DMS53 treated with DMSO at 0.1 percent for 48 hours (cell line): ENCODE results near the gene ADAMTS13.
A peak's percentile ranks its signal among the peaks of the same experiment; 100 is the strongest.

Experiments
- DNase-seq: peaks from one replicate; lab custom pipeline; 2025; ENCODE audit not compliant: unreplicated experiment; lab: John Stamatoyannopoulos, UW

ADAMTS13 gene

GRCh38 chr9:133453651-133454050 lies 31.5 kb downstream of the ADAMTS13 start:
- no peak for DNase-seq

- DNase-seq = no peak
Observed at GRCh38 chr9:133454325-133454724, 32.2 kb downstream of the ADAMTS13 start.

- no peak for DNase-seq
Observed at GRCh38 chr9:133454943-133455673, 32.9 kb downstream of the ADAMTS13 start.

GRCh38 chr9:133455936-133456335 lies 33.8 kb downstream of the ADAMTS13 start:
- DNase-seq = no peak

GRCh38 chr9:133456409-133456808 lies 34.2 kb downstream of the ADAMTS13 start:
- no peak for DNase-seq

- no peak for DNase-seq
Observed at GRCh38 chr9:133457233-133457632, 35.1 kb downstream of the ADAMTS13 start.

GRCh38 chr9:133457748-133458147 lies 35.6 kb downstream of the ADAMTS13 start:
- DNase-seq = no peak

- DNase-seq = peak; percentile 13
Observed at GRCh38 chr9:133458643-133459312, 36.6 kb downstream of the ADAMTS13 start.

GRCh38 chr9:133459476-133460404 lies 37.6 kb downstream of the ADAMTS13 start, which contains the start of gene CACFD1:
TSS of gene CACFD1 (plus strand) at chr9:133459978. CDS start at chr9:133460067, 89 bp downstream.
- peak; percentile 98 for DNase-seq

GRCh38 chr9:133460405-133461175 lies 38.4 kb downstream of the ADAMTS13 start:
- peak; percentile 93 for DNase-seq

GRCh38 chr9:133461975-133462374 lies 39.8 kb downstream of the ADAMTS13 start:
- no peak for DNase-seq

GRCh38 chr9:133463234-133463863 lies 41.2 kb downstream of the ADAMTS13 start:
- DNase-seq = no peak

GRCh38 chr9:133463864-133464615 lies 41.9 kb downstream of the ADAMTS13 start:
- no peak for DNase-seq

- no peak for DNase-seq
Observed at GRCh38 chr9:133464638-133465037, 42.5 kb downstream of the ADAMTS13 start.

GRCh38 chr9:133465984-133466383 lies 43.8 kb downstream of the ADAMTS13 start:
- DNase-seq = no peak

GRCh38 chr9:133467101-133467500 lies 44.9 kb downstream of the ADAMTS13 start:
- DNase-seq = no peak

GRCh38 chr9:133468374-133468773 lies 46.2 kb downstream of the ADAMTS13 start:
- no peak for DNase-seq

- DNase-seq = no peak
Observed at GRCh38 chr9:133468777-133469421, 46.7 kb downstream of the ADAMTS13 start.

GRCh38 chr9:133470427-133470924 lies 48.3 kb downstream of the ADAMTS13 start:
- DNase-seq = no peak
